Measurements from ENCODE around the gene EMC9. TPM values are rescaled to one million over a fixed set of nuclear protein-coding genes. Genes with fewer than 3 reads are reported as not detected.

EMC9 gene
- total and polyA plus RNA-seq, 7 donors: 17.2 to 67.5 (median 35.1) TPM

DNA sequence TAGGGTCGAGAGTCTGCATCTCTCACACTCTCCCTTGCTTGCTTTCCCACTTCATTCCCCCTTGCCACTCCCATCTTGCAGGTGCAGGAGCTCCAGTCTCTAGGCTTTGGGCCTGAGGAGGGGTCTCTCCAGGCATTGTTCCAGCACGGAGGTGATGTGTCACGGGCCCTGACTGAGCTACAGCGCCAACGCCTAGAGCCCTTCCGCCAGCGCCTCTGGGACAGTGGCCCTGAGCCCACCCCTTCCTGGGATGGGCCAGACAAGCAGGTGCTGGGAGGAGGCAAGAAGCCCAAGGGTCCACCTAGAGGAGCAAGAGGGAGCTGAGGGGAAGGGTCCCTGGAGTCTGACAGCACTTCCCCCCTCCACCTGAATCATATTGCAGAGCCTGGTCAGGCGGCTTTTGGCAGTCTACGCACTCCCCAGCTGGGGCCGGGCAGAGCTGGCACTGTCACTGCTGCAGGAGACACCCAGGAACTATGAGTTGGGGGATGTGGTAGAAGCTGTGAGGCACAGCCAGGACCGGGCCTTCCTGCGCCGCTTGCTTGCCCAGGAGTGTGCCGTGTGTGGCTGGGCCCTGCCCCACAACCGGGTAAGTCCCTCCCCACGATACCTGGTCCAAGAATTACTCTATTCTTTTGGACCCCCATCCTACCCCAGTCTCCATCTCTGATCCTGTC, 10.2 kb upstream of the EMC9 start:
- peaks cover 8% of the 10 kb centered on the region for H3K4me1 ChIP-seq
- intact Hi-C loops (cut with DNase I): no loop called here
- H3K27ac ChIP-seq: no peak overlapping the region
- TF ChIP-seq, protein P1, sequence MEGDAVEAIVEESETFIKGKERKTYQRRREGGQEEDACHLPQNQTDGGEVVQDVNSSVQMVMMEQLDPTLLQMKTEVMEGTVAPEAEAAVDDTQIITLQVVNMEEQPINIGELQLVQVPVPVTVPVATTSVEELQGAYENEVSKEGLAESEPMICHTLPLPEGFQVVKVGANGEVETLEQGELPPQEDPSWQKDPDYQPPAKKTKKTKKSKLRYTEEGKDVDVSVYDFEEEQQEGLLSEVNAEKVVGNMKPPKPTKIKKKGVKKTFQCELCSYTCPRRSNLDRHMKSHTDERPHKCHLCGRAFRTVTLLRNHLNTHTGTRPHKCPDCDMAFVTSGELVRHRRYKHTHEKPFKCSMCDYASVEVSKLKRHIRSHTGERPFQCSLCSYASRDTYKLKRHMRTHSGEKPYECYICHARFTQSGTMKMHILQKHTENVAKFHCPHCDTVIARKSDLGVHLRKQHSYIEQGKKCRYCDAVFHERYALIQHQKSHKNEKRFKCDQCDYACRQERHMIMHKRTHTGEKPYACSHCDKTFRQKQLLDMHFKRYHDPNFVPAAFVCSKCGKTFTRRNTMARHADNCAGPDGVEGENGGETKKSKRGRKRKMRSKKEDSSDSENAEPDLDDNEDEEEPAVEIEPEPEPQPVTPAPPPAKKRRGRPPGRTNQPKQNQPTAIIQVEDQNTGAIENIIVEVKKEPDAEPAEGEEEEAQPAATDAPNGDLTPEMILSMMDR (IDR thresholded peaks at IDR 0.05): no peak
- no peaks in the 10 kb centered on the region for H3K27me3 ChIP-seq (ENCODE audit: insufficient read depth in 3 of 3, low read length in 2 of 3)
- WGBS, 3 donors: 88 to 91% (median 90%) methylated on average over 15 to 16 of the region's 16 CpGs
- peaks cover 3 to 80% of the 10 kb centered on the region in 2 donors for H3K36me3 ChIP-seq (ENCODE audit: insufficient read depth in 1 of 2, low read depth in 1 of 2)
- H3K4me3 ChIP-seq: no peak overlapping the region
- ATAC-seq (no peak), DNase-seq (peak in 1 of 2 donors; percentile 49)
- no peaks in the 10 kb centered on the region for H3K9me3 ChIP-seq

DNA sequence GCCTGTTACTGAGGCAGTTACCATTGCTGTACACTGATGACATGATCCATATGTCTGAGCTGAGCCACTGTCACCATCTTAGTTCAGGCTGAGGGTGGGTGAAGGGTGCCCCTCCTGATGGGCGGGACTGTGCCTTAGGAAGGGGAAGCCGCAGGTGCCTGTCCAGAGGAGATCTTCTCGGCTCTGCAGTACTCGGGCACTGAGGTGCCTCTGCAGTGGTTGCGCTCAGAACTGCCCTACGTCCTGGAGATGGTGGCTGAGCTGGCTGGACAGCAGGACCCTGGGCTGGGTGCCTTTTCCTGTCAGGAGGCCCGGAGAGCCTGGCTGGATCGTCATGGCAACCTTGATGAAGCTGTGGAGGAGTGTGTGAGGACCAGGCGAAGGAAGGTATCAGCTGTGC, 9.6 kb upstream of the EMC9 start:
- Histone ChIP-seq H3K27me3 (ENCODE audit: insufficient read depth in 3 of 3, low read length in 2 of 3) (no peaks in the 10 kb centered on the region), H3K4me3 (no peak overlapping the region), H3K4me1 (peaks cover 9% of the 10 kb centered on the region), H3K27ac (no peak overlapping the region), H3K9me3 (no peaks in the 10 kb centered on the region), H3K36me3 (ENCODE audit: insufficient read depth in 1 of 2, low read depth in 1 of 2) (peaks cover 3 to 75% of the 10 kb centered on the region in 2 donors)
- 80 to 90% (median 87%) methylated on average over 9 of the region's 9 CpGs for WGBS, 3 donors
- no peak for DNase-seq
- TF ChIP-seq, protein P1 (IDR thresholded peaks at IDR 0.05): no peak
- ATAC-seq: no peak
- intact Hi-C loops (cut with DNase I): no loop called here

DNA sequence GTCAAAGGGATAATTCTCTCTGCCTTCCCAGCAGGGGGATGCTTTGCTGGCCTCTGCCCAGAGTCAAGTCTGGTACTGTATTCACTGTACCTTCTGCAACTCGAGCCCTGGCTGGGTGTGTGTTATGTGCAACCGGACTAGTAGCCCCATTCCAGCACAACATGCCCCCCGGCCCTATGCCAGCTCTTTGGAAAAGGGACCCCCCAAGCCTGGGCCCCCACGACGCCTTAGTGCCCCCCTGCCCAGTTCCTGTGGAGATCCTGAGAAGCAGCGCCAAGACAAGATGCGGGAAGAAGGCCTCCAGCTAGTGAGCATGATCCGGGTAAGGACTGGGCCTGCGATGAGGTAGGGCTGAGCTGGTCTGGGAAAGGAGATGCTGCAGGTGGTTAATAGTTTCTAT, 9.2 kb upstream of the EMC9 start:
- Histone ChIP-seq H3K27me3 (ENCODE audit: insufficient read depth in 3 of 3, low read length in 2 of 3) (no peaks in the 10 kb centered on the region), H3K4me1 (peaks cover 13% of the 10 kb centered on the region), H3K36me3 (ENCODE audit: insufficient read depth in 1 of 2, low read depth in 1 of 2) (peaks cover 2 to 71% of the 10 kb centered on the region in 2 donors), H3K4me3 (no peak overlapping the region), H3K9me3 (no peaks in the 10 kb centered on the region), H3K27ac (no peak overlapping the region)
- intact Hi-C loops (cut with DNase I): no loop called here
- ATAC-seq (no peak), DNase-seq (no peak)
- WGBS, 3 donors: 90 to 93% (median 91%) methylated on average over 9 of the region's 9 CpGs
- TF ChIP-seq, protein P1 (IDR thresholded peaks at IDR 0.05): no peak

DNA sequence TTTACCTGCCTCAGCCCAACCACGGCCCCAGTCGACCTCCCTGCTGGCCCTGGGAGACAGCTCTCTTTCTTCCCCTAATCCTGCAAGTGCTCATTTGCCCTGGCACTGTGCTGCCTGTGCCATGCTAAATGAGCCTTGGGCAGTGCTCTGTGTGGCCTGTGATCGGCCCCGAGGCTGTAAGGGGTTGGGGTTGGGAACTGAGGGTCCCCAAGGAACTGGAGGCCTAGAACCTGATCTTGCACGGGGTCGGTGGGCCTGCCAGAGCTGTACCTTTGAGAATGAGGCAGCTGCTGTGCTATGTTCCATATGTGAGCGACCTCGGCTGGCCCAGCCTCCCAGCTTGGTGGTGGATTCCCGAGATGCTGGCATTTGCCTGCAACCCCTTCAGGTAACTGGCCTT, 8.7 kb upstream of the EMC9 start:
- peaks cover 18% of the 10 kb centered on the region for H3K4me1 ChIP-seq
- no peak overlapping the region for H3K4me3 ChIP-seq
- TF ChIP-seq, protein P1 (IDR thresholded peaks at IDR 0.05): no peak
- DNase-seq (no peak), ATAC-seq (no peak)
- intact Hi-C loops (cut with DNase I): no loop called here
- peaks cover 0 to 65% of the 10 kb centered on the region in 2 donors for H3K36me3 ChIP-seq (ENCODE audit: insufficient read depth in 1 of 2, low read depth in 1 of 2)
- H3K27ac ChIP-seq: no peak overlapping the region
- H3K27me3 ChIP-seq (ENCODE audit: insufficient read depth in 3 of 3, low read length in 2 of 3): no peaks in the 10 kb centered on the region
- H3K9me3 ChIP-seq: no peaks in the 10 kb centered on the region
- WGBS, 3 donors: 85 to 92% (median 91%) methylated on average over 9 of the region's 9 CpGs

Measured in psoas muscle (tissue), 8 donors.